SK-N-MC (cell line): ENCODE measurements around the gene CPNE5.

ENCODE experiments used
- EZH2 ChIP-seq: fragments of 200-600 bp; sonication (generic); IDR thresholded peaks from one replicate; pipeline ENCODE4 v1.6.1; 2017; ENCODE audit warnings: antibody characterized with exemption
- POLR2AphosphoS5 ChIP-seq: IDR thresholded peaks from 2 replicates; pipeline ENCODE4 v1.6.1; 2012; ENCODE audit warnings: mild to moderate bottlenecking, low read depth, low read length, borderline replicate concordance

GRCh38 chr6:36875250-36875633, 36.0 kb upstream of the CPNE5 start:
- no peak for TF ChIP-seq POLR2AphosphoS5
- TF ChIP-seq EZH2: no peak
